Right renal pelvis (tissue), 4 donors: Measurements from ENCODE around the gene AP3B1. TPM values are rescaled to one million over a fixed set of nuclear protein-coding genes. Genes with fewer than 3 reads are reported as not detected.
"Not testable (repeated sequence)": the region's sequence is repeated elsewhere in the genome, so short reads cannot be mapped to it uniquely, and the experiment has no call there.

Source experiments
- DNase-seq, 4 donors: peaks; one replicate each; pipeline ENCODE4 v3.0.0-alpha.2; 2013; ENCODE audit warnings: low read depth in 4 of 4, low spot score in 3 of 4, missing footprints in 1 of 4
- polyA plus RNA-seq, 4 donors: library from polyadenylated mRNA; unstranded; fragments of 120-200 nt; gene quantifications; one replicate each; pipeline ENCODE4 v1.2.1, GENCODE V29; 2013; ENCODE audit not compliant: insufficient read length in 4 of 4

AP3B1 gene
- polyA plus RNA-seq, 4 donors: 70.2 to 82.3 (median 75.7) TPM

DNA sequence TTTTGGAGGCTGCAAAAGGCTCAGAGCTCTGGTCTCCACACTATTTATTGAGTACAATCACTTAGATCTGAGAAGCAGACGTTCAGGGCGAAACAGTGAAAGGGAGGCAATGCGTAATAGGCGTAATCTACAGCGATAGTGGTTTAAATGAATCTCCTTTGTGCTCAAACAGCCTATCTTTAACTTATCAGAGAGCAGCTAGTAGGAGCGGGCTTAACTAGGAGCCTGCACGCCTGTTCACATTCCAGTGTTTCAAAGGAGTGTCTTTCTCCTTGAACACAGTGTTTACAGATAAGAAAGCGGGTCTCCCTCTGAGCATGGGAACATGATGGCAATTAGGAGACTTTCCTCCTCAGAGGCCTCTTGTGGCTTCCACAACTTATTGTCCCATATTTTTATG lies 49.4 kb downstream of the AP3B1 start:
- DNase-seq: no peak

DNA sequence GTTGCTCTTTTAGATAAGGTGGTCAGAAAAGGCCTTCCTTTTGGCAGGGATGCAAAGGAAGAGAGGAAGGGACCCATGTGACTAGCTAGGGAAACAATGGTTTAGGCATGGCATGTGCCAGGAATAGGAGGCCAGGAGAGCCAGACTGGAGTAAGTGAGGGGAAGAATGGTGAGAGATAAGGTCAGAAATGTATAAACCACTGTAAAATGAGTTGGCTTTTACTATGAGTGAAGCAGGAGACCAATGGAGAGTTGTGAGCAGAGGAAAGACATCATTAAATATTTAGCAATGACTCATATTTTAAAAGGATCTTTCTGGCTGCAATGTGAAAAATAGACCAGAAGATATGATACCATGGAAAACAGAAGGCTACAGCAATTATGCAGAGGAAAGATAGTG lies 50.9 kb downstream of the AP3B1 start:
- no peak for DNase-seq

DNA sequence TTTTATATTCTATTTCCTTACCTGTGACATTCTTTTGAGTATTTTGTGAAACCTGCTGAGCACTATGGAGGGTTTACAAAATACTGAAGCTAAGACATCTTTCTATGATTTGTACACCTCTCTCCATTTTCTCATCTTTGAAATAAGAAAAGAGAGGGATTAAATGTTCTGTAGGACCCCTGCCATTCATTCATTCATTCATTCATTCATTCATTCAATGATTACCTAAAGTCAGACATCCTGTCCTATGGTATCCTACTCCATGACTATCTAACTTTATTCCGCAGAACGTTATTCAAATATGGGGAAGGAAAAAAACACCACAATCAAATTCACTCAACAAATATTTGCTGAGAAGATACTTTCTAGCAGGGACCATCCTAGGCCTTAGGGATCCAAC lies 51.4 kb downstream of the AP3B1 start:
- no peak for DNase-seq

DNA sequence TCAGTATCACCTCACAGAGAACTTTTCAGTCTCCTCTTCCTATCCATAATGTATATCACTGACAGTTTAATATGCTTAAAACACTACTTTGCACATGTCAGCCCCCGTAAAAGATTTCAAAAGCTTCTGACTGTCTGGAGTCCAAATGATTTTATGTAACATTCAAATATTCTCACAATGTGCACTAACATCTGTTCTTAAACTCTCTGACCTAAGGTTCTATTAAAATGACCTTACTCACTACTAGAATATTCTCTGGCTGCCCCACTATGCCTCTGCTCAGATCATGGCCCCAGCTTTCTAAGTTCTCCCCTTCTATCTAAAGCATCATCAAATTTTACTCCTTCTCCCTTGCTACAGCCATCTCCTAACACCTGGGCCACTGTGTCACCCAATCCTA lies 52.5 kb downstream of the AP3B1 start:
- DNase-seq: no peak

DNA sequence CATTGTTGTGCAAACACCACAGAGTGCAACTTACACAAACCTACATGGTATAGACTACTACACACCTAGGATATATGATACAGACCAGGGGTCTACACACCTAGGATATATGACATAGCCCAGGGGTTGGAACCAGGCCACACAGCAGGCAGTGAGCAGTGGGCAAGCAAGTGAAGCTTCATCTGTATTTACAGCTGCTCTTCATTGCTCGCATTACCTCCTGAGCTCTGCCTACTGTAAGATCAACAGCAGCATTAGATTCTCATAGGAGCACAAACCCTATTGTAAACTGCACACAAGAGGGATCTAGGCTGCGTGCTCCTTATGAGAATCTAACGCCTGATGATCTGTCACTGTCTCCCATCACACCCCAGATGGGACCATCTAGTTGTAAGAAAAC lies 56.6 kb downstream of the AP3B1 start:
- no peak for DNase-seq

DNA sequence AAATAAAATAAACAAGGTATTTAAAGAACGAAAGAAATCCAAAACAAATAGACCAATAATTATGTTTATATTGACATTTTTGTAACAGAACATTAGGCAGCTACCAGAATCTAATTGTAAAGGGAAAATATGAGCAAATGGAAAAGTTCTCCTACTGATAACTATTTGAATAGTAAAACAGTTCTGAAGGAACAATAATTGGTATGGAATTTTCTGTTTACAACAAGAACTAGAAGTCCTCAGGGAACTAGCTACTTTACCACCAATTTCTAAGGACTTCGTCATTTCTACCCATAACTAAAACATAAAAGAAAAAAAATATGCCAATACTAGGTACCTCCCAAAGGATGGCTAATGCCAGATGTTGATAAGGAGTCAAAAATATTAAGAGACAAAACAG lies 58.5 kb downstream of the AP3B1 start:
- DNase-seq: no peak

DNA sequence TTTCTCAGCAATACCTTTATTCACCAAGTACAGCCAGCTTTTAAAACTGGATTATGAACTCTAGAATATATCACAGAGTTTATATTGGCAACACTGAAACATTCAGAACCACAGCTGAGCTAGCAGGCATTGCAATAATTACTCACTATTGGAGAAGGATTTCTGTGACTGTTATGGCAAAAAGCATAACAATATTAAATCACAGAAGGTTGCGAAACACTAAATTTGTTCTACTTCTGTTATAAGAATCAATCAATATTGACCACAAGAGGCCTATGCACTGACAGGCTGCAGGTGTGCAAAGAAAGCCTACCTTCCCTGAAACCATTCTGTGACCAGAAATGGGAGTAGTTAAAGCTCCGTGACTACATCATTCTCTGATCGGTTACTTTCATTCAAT lies 59.2 kb downstream of the AP3B1 start:
- no peak for DNase-seq

DNA sequence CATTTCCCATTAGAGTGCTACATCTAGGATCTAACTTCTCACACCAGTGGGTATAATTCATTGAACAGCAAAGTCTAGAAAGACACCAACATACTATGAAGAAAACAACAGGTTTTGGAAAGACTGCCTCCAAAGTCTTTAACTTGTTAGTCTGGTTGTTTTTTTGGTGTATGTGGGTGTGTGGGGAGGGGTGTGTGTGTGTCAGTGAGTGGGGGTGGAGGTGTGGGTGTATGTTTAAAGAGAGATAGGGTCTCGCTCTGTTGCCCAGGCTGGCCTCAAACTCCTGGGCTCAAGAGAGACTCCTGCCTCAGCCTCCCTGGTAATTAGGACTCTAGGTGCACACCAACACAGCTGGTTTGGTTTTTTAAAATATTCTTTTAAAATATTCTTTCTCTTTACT lies 59.7 kb downstream of the AP3B1 start:
- no peak for DNase-seq

DNA sequence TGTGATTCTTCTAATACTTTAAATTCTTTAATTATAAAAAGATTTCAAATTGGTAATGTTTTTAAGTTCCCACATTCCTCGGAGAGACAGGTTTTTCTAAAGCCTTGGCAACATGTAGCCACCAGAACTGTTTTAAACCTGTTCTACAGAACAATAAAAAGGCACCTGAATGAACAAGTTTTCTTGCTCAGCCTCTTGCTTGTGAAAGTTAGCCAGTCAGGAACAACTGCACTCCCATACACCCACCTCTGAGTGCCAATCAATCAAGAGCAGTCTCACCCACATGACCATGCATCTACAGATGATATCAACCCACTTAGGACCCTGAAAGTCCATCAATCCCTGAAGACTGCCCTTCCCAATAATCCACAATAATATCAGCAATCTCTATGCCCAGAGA lies 62.3 kb downstream of the AP3B1 start:
- no peak for DNase-seq

DNA sequence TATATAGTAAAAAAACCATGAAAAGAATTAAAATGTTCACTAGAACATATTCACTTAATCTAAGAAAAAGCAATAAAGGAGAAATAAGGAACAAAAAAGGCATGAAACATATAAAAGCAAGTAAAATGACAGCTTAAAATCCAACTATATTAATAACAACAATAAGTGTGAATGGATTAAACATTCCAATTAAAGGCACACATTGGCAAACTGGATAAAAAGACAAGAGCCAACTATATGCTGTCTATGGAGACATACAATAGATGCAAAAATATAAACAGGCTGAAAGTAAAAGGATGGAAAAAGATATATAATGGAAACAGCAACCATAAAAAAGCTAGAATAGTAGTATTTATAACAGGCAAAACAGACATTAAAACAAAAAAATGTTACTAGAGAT lies 70.1 kb downstream of the AP3B1 start:
- no peak for DNase-seq

DNA sequence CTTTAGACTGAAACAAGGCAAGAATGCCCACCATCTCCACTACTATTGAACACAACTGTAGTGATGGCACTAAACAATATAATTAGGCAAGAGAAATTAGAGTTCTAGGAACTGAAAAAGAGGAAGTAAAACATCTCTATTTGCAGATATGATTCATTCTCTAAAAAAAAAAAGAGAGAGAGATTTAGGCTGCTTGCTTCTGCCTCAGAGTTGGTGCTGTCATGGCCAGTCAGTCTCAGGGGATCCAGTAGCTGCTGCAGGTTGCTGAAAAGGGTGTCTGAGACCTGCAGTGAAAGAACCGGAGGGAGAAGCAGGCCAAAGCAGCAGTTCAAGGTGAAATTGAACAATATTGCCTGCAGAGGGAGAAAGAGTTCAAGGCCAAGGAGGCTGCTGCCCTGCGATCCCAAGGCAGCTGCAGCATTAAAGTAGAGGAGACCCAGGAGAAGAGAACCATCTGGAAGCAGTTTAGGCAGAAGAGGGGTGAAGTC lies 72.5 kb downstream of the AP3B1 start:
- DNase-seq: no peak

DNA sequence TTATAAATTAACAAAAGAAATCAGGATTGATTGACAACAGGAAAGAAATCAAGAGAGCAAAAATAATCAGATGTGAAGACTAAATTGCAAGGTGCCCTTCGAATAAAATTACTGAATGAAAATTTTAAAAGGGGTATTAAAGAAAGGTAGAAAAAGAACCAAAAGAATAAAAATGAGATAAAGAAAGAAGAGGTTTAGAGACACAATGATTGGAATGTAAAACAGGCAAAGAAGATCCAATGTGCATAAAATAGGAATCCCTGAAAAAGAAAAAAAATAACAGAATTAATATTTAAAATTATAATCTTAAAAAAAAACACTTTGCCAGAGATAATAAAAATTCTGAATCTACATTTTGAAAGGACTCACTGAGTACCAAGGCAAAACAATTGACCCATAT lies 73.0 kb downstream of the AP3B1 start:
- DNase-seq: no peak

DNA sequence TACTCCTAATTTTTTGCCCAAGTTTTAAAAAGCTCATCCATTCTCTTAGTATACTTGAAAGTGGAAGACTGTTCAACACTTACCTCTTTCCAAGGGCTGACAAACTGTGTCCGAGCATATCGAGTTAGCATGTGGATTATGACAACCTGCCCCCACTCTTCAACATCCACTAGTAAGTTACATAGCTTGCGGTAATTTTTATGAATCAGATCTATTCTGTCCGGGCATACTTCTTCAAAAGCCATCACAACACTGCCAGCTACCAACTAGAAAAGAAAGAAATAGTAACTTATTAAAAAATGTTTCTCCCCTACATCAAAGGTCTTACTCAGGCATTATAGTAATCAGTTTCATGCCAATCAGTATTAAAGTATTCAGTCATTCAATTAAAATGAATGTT lies 78.5 kb downstream of the AP3B1 start:
- no peak for DNase-seq

DNA sequence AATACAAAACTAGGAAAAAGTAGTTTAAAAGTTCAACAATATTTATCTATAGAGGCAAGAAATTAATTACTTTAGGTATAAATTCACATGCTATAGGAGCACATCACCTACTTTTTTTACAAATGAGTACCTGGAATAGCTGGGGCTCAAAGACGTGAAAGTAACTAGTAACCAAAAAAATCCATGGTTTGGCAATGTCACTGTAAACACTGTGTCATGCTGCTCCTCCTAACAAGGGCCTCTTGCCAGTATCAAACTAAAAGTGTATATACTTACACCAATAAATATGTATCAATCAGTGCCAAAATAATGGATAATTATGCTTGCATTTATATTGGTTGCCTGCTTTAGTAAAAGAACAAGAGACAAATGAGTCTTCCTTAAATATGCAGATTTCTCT lies 78.9 kb downstream of the AP3B1 start:
- no peak for DNase-seq

DNA sequence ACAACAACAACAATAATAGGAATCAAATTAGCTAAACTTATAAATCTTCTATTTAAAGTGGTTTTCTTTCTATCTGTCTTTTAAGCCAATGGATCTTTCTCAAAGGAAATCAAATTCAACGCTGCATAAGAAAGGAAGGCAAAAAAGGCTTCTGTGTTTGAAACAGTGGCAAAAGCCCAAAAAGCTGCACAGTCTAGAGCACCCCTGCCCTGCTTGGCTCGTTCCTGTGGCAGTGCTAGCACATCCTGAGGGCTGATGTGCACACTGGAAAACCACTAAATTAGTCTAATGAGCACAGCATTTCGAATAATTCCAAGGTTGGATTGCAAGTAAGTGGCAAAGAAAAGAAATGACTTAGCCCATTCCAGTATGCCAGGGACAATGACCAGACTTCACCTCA lies 80.7 kb downstream of the AP3B1 start:
- DNase-seq: no peak

DNA sequence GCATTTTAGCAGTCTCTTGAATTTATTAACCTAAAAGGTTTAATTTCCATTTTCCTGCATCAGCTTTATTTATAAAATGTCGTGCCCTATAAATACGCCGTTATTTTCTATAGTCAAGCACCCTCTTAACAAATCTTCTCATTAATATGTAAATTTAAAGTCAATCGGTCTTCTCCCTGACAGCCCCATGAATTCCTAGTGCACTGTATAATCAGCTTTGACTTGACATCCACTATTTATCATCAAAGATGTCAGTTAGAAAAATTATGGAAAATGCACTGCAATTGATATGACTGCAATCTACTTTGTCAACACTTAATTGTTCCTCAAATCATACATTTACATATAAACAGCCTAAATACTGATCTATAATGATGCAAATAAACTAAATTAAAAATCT lies 83.4 kb downstream of the AP3B1 start:
- no peak for DNase-seq

DNA sequence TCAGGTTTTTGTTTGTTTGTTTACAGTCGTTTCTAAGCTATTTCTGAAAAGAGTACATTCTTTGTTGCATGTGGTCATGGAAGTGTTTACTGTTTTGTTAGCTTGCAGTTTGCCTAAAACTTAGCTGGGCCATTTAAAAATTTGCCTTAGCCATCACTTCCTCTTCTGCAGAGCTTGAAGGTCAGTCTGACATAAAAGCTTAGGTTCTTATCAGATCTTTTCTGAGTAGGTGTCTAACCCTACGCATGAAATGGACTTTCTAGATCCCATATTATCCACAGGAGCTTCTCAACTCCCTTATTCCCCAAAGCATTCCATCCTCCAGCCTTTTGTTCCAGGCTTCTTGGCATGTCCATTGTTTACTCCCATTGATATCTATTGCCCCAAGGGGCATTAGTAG lies 90.3 kb downstream of the AP3B1 start:
- no peak for DNase-seq

DNA sequence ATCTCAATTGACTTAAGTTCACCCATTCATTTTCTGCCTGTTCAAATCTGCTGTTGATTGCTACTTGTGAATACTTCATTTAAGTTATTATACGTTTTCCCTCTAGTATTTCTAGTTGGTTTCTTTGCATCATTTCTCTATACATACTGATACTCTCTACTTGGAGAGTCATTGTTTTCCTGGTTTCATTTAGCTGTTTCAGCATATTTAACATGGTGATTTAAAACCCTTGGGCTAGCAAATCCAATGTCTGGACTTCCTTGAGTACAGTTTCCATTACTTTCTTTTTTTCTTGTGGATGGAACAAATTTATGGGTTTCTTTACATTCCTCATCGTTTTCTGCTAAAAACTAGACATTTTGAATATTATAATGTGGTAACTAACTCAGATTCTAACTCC lies 90.7 kb downstream of the AP3B1 start:
- DNase-seq: no peak

DNA sequence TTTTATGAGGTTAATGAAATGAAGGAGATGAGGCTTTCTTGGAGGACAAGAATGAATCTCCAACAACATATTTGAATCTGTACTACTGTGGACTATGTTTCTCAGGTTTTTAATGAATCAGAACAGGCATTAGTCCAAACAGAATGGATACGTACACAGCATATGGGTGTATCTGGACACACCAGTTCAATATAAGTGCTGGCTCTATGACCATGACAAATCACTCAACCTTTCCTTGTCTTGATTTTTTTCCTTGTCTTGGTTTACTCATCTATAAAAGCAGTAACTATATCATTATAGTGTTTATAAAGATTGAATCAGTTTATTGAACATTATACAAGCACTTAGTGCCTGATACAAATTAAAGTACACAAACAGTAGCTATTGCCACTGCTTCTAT lies 104.1 kb downstream of the AP3B1 start:
- no peak for DNase-seq

DNA sequence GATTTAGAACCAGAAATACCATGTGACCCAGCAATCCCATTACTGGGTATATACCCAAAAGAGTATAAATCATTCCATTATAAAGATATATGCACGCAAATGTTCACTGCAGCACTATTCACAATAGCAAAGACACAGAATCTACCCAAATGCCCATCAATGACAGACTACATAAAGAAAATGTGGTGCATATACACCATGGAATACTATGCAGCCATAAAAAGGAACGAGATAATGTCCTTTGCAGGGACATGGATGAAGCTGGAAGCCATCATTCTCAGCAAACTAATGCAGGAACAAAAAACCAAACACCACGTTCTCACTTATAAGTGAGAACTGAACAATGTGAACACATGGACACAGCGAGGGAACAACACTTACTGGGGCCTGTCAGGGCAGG lies 105.8 kb downstream of the AP3B1 start:
- DNase-seq: not testable (repeated sequence)

DNA sequence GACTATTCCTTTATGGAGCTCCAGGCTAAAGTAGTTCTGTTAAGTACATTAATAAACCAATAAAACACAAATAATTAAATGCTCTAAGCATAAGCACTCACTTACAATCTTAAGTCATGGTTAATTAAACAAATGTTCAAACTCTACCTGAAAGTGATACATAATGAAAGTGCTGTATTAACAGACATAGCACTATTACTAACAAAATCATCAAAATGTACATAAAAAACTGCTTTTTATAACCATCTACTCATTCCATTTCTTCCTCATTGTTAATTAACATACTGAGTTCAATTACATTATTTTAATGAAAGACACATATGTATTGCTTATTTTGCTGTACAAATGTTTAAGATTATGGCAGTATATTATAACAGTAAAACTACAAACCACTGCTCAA lies 107.3 kb downstream of the AP3B1 start:
- DNase-seq: no peak

DNA sequence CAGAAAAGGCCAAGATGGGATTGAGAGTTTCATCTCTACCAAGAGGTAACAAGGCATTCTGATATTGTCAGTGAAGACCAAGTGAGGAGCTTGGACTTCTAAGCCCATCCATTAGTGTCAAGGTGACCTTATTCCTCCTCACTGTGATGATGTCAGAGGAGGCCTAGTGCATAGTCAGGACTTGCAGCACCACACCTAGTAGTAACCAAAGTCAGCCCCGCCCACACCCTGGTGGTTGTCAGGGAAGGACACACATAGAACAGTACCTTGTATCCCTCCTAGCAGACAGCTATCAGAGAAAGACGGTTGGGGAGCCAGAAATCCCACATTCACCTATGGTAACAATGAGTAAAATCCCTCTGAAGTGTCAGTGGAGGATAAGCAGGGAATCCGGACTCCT lies 111.7 kb downstream of the AP3B1 start:
- DNase-seq: no peak

DNA sequence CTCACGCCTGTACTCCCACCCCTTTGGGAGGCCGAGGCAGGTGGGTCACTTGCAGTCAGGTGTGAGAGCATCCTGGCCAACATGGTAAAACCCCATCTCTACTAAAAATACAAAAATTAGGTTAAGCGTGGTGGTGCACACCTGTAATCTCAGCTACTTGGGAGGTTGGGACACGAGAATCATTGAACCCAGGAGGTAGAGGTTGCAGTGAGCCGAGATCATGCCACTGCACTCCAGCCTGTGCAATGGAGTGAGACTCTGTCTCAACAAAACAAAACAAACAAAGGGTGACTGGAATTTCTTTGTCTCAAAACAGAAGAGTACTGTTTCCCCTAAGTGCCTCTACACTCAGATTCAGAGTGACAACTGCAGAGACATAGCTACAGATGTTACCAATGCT lies 116.1 kb downstream of the AP3B1 start:
- DNase-seq: no peak

DNA sequence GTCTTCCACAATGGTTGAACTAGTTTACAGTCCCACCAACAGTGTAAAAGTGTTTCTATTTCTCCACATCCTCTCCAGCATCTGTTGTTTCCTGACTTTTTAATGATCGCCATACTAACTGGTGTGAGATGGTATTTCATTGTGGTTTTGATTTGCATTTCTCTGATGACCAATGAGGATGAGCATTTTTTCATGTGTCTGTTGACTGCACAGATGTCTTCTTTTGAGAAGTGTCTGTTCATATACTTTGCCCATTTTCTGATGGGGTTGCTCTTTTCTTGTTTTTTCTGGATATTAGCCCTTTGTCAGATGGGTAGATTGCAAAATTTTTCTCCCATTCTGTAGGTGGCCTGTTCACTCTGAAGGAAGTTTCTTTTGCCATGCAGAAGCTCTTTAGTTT lies 124.2 kb downstream of the AP3B1 start:
- not testable (repeated sequence) for DNase-seq
